ENCODE data around the gene MSLN.

GRCh38 chr16:752007-752312, 8.6 kb upstream of the MSLN start:
- TF ChIP-seq CTCF (conservative IDR thresholded peaks at IDR 0.05; ENCODE audit: low read length): no peak
- no peak for TF ChIP-seq EZH2phosphoT487 (IDR thresholded peaks at IDR 0.05; ENCODE audit: borderline replicate concordance)

Data from Loucy (cell line).